ENCODE measurements around the gene SH3RF3. TPM values are rescaled to one million over a fixed set of nuclear protein-coding genes. Genes with fewer than 3 reads are reported as not detected.

Gene SH3RF3
- total RNA-seq, 1 donor from 2014 or later, result 6.6 TPM

DNA sequence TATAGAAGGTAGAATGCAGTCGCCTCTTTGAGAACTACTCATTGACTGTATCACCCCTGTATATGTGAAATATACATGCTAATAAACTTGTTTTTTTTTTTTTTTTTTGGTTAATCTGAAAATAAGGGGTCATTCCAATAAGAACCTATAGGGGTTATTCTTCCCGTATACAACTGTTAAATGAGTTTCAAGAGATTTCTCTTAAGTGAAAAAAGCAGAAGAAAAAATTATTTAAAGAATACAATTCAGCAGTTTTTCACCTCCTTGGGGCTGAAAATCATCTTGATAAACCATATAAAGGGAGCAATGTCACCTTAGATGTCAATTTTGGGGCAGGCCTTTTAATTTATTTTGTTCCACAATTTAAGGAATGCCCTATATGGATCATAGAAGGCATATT, 418.3 kb downstream of the SH3RF3 start:
- ATAC-seq (ENCODE audit: poor library complexity) (no peak), DNase-seq (no peak)
- intact Hi-C loops (cut with DNase I), result loop anchor here (5.0 kb wide), 1 partner anchor 170 kb away; no protein-coding TSS in a partner anchor

DNA sequence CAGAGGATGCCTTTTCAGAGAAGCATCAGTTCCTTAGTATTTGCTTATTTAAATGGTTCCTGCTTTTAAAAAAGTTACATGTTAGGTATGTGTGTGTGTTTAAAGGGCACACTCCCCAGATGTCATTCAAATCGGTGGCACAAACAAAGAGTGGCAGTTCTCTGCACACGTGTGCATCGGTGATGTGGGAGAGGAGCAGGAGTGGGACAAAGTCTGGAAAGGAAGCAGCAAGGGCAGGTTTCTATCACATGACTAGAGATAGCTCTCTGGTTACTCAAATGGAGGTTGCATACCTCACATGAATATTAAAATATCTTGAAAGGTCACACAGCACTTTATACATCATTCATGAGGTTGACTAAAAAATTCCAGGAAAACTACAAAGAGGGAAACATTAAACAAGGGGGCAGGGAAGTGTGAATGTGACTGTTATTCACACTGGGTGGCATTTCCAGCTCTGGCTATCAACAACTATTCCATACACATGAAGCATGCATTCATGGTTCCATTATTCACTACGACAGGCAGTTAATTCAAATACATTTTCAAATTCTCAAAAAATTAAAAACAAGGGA, 420.1 kb downstream of the SH3RF3 start:
- DNase-seq (no peak), ATAC-seq (ENCODE audit: poor library complexity) (no peak)
- intact Hi-C loops (cut with DNase I), result loop anchor here (5.0 kb wide), 1 partner anchor 168 kb away; no protein-coding TSS in a partner anchor

Small RNA genes within 50 kb of the gene (microRNA-seq; reads per million reads assigned to microRNA genes)
- gene MIR4265 (not detected), gene MIR4266 (not detected)

Other genes with a start within 250 kb of the SH3RF3 start
- gene EDAR, start 140.0 kb upstream of the SH3RF3 start, total RNA-seq, result 0.11 TPM

Data from Right ventricle myocardium superior (tissue), 1 donor.